Colon (tissue), 2 donors: ENCODE results near the gene KCNK6.

Experiments used
- FAIRE-seq: peaks from 2 replicates; lab custom pipeline; 2012; peaks lifted over from hg19 to GRCh38; lab: Jason Lieb, UNC
- donor health status: control.
- donor health status: control.

Gene KCNK6

DNA sequence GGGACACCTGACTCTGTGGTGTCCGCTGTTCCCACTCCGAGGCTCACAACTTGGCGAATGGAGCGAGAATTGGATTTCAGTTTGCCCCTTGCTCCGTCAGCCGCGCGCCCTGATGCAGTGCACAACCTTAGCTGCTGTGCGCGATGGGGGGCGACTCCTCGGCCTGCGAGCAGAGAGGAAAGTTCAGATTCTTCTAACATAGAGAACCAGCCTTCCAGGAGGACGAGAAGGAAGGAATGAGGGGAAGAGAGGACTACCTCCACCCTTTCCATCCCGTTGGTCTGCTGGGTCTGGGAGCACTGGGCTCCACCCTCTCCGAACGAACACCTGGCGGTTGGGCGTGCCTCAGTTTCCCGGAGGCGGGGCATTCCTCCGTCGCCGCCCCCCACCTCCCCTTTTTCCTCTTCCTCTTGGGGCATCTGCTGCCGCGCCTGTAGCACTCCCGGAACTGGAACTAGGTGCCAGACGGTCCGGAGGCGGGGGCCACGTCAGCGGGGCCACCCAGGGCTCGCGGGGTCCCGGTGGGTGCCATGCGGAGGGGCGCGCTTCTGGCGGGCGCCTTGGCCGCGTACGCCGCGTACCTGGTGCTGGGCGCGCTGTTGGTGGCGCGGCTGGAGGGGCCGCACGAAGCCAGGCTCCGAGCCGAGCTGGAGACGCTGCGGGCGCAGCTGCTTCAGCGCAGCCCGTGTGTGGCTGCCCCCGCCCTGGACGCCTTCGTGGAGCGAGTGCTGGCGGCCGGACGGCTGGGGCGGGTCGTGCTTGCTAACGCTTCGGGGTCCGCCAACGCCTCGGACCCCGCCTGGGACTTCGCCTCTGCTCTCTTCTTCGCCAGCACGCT lies at the start of gene KCNK6:
Gene KCNK6 (plus strand): TSS at position 425 of the 838 bp plus-strand sequence. CDS start 106 bp downstream, at position 531.
- no peak for FAIRE-seq

DNA sequence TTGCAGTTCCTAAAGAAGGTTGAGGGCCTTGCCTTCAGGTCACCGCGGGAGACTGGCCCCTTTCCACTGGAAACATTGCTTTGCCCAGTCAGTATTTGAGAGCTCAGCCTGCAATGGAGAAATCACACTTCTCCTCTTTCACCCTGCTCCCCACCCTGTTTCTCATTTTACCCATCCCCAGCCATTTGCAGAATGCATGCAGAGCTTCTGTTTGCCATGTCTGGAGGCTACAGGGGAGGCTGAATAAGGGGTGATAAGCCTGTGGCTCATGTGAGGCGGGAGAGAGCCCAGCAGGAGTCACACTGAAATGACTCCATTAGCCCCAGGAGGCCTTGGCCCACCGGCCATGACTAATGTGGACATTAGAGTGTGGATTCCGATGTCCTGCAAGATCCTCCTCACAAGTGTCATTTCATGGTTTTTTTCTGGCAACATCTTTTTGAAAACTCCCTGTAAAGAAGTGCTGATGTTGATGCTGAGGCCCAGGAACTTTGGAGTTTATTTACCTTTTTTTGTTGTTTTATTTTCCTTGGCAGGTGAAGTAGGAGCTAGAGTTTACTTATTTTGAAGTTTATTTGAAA lies 49.0 kb upstream of the KCNK6 start:
- no peak for FAIRE-seq

DNA sequence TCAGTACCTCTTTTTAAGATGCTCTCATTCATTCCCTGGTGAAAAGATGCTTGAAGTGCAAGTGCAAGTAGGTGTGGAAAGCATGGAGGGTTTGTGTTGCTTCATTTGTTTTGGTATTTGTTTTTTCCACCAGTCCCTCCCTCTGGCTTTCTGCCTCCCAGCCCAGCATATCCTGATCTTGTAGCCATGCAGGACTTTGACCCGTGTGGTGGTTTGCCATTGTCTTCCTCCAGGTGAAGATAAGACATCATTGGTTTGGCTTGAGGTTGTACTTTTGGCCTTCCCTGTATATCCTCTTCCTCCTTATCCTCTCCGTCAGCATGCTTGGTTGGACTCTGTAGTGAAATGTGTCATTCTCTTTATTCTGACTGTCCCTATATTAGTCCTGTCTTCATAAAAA lies 46.1 kb upstream of the KCNK6 start:
- FAIRE-seq = no peak

DNA sequence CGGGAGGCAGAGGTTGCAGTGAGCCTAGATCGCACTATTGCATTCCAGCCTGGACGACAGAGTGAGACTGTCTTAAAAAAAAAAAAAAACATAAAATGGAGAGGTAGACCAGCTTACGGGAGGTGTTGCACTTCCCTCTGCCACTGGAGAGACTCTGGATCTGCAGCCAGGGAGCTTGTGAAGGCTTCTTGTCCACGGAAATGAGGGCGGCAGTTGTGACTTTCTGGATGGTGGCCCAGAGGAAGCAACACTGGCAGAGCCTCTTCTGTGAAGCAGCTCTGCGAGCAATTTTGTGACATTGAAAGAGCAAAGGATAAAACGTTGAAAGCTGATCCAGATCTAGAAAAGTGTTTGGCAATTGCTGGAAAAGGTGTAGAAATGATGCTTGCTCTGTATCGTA lies 44.9 kb upstream of the KCNK6 start:
- no peak for FAIRE-seq

DNA sequence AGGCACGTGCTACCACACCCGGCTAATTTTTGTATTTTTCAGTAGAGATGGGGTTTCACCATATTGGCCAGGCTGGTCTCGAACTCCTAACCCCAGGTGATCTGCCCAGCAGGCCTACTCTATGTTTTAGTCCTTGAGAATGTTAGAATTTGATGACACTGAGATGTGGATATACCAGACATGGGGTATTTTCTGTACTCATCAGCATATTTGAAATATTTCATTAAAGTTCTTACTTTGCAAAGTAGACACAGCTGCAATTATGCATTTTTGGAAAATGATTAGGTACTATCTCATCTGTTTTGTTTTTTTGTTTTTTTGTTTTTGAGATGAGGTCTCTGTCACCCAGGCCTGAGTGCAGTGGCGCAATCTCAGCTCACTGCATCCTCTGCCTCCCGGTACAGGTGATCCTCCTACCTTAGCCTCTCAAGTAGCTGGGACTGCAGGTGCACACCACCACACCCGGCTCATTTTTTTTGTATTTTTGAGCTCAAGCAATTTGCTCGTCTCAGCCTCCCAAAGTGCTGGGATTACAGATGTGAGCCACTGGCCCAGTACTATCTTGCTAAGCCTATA lies 42.6 kb upstream of the KCNK6 start:
- FAIRE-seq = no peak

DNA sequence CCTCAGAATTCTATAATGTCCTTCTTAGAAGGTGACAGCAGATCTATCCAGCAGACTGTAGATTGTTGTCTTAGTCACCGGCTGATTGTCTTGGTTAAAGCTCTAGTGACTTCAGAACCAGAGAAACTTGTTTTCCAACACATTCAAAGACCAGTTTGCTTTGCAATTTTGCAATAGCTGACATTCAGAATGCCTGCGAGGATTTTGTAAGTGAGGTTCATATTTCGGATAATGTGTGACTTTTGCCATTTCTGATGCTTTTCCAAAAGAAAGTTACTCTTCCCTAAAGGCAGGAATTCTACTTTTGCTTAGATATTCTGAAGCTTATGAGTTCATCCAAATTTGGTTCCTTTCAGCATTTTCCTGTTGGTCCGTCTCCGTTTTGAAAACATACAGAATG lies 42.1 kb upstream of the KCNK6 start:
- no peak for FAIRE-seq

DNA sequence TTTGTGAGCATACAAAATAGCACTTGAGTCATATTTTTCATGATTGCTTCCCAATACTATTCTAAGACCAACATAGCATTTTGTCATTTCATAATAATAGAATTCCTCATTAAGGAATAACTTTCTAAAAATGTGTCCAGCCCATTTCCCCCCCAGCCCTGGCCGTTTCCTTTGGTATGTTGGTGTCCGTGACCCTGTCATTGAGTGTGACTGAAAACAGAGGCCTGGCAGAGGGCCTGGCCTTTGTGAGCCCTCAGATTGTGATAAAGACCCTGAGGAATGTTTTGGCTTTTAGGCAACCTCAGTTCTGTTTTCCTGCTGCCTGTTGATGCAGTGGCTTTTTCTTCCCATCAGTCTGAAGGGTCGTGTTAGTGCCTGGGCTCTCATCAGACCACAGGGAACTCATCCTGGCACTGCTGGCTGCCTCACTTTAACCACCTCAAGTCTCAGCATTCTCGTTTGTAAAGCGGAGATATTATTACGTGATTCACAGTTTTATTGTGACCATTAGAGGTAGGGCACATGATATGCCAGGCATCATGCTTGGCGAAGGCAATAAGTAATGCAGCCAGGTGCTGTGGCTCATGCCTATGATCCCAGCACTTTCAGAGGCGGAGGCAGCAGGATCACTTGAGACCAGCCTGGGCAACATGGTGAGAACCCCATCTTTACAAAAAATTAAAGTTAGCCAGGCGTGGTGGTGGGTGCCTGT lies 41.5 kb upstream of the KCNK6 start:
- no peak for FAIRE-seq

DNA sequence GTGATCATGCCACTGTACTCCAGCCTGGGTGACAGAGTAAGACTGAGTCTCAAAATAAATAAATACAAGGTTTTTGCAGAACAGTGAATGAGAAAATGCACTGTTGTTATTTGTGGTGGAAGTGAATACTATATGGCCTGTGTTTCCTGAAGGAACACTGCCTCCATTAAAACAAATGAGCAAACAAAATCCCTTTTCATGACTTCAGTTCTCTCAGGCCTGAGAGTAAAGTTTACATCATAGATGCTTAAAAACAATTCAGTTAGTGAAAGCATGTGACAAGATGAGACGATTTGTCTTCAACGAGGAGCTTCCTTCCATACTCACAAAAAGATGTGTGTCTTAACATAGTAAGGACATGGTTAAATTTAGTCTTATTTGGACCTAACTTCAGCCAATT lies 40.9 kb upstream of the KCNK6 start:
- FAIRE-seq = no peak

DNA sequence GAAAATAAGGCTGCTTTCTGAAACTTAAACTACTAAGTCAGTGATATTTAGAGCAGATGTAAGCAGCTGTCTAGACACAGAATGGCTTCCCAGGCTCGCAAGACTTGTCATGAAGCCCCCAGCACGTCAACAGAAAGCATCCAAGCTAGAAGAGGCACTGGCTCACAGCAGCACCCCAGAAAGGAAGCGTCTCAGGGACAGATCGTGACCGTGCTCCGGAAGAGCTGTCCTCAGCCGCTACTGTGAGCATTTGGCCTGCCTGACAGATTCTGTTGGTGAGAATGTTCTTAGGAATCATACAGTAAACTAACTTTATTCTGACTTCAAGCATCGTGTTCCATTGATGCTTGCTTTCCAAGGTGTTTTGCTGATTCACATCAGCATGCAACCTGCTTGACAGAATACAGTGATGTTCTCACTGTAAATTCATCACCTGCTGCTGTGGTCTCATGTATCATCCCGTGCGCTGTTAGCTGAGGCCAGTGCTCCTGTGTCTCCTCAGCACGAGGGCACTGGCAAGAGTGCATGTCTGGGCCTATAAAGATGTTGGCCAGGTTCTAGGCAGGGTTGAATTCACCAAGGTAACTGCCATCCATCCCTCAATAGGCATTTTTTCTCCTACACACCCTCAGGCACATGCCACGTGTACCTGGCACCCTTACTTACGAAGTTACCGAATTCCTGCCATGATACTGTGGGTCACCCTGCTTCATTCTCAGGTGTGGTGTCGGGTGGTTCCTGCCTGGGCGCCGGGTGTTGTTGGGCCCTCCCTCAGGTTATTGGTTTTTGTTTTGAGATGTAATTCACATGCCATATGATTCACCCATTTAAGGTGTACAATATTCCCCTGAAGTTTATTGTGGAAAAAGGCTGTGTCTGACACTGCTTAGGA lies 39.4 kb upstream of the KCNK6 start:
- FAIRE-seq = no peak

DNA sequence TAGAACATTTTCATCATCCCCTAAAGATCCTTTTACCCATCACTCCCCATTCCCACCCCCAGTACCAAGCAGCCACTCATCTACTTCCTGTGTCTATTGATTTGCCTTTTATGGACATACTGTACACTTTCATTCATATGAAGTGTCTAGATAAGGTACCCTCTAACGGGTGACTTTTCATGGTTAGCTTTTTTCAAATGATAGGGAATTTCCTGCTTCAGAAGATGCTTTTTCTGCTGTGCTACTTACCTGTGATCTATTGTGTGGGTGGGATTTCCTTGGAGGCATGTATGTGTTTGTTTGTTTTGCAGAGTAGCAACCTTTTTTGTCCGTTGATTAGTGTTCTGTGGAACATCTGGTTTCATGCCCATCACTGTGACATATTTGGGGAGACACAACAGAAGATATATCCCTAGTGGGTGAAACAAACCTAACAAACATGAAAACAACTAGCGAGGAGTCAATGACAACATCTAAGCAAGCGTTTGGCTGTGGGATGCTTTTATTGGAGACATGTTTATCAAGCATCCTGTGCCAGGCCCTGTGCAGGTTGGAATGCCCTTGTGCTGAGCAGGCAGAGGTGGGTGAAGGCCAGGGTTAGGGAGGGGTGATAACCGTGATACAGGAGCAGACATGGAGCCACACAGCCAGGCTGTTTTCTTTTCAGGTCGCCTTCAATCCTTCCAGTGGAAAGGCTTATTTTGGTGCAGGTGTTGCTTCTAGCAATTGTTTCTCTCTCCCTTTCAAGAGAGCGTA lies 37.7 kb upstream of the KCNK6 start:
- FAIRE-seq = no peak

DNA sequence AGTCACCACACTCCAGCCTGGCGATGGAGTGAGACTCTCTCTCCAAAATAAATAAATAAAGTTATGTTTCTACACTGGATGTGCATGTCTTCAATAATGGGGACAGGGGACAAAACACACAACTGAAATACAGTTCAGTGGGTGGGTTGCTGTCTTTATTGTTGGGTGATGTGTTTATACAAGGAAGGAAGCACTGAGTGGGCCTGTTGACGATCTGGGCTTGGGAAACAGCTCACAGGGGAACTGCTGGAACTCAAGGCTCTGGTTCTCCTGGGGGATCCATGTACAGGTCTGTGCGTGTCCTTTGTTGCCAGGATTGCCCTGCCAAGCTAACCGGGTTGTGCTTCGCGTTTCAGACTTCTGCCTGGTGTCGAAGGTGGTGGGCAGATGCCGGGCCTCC lies 36.4 kb upstream of the KCNK6 start:
- FAIRE-seq = no peak

DNA sequence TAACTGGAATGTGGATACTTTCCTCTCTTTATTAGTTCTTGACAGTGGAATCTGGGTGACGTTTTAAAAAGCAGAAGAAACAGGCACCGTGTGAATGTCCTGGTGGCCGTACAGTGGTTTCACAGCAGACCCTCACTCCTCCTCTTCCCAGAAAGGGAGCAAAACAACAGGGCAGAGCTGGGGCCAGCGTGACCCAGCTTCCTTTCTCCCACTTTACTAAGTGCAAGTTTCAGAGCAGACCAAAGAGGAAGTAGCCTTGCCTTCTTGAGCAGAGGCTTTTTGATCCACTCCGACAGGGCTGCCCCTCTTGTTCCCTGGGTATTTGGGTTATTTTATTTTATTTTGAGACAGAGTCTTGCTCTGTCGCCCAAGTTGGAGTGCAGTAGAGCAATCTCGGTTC lies 35.2 kb upstream of the KCNK6 start:
- FAIRE-seq = no peak

DNA sequence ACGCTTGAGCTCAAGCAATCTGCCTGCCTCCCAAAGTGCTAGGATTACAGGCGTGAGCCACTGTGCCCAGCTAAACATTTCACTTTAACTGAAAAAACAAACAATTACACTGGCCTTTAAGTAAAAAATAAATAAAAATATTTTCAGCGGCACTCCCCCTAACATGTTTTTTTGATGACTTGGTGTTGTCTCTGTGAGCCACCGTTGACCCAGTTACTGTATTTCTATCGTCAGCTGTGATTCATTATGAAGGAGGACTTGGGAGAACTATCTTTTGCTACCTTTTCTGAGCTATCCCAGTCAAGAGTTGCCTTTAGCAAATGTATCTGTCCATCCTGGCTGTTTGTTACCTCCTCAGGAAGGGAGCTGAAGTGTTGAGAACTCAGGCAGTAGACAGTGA lies 34.1 kb upstream of the KCNK6 start:
- FAIRE-seq = no peak

DNA sequence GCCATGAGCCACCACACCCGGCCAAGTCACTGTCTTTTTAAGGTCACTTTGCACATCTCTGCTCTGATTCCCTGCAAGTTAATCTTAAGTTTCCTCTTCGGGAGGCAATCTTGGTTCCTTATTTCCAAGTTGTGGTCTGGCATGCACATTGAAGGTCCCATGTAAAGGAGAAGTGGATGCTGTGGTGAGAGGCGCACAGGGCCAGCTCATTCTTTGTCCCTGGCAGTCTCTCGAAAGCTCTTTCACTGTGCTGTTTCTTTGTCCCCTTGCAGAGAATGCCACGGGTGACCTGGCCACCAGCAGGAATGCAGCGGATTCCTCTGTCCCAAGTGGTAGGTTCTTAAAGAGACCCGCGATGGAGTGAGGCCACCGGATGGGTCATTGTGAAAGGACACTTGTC lies 32.0 kb upstream of the KCNK6 start:
- no peak for FAIRE-seq

DNA sequence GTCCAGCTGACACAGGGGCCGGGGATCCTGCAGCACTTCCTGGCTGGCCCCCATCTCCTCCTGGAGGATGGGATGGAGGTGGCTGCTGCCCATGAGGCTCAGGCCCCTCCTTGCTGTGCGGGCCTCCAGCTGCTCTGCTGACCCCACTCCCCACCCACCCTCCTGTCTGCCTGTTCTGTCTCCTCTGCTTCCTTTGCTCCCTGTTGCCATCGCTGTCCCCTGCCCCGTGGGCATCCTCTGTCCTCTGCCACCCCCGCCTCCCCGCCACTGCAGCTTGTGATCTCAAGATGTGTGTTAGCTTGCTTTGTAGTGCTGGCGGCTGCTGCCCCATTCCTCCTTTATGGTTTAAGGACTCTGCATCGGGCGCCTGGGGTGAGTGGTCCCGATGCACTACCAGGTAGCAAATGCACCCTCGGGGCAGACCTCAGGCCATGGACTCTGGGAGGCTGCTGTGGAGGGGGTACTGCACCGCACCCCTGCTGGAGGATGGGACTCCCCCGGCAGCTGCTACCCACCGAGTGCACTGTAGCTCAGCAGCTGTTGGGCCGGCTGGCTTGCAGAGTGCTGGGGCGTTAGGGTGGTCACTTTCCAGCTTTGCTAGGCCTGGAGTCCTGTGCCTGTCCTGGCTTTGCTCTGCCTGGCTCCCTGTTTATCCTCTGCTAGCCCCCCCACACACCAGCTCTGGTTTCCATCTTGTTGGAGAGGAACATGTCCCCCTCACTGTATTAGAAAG lies 31.4 kb upstream of the KCNK6 start:
- no peak for FAIRE-seq

DNA sequence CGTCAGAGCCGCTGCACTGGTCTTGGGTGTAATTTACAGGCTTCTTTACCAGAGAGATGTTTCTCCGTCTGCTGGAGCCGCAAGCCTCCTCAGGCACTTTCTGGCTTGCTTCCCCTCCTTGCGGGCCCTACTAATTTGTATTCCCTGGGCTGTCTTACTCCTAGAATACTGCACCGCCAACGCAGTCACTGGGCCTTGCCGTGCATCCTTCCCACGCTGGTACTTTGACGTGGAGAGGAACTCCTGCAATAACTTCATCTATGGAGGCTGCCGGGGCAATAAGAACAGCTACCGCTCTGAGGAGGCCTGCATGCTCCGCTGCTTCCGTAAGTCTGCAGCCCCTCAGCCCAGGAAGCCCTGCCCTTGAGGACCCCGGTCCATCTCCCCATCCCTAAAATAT lies 29.7 kb upstream of the KCNK6 start:
- FAIRE-seq = no peak

DNA sequence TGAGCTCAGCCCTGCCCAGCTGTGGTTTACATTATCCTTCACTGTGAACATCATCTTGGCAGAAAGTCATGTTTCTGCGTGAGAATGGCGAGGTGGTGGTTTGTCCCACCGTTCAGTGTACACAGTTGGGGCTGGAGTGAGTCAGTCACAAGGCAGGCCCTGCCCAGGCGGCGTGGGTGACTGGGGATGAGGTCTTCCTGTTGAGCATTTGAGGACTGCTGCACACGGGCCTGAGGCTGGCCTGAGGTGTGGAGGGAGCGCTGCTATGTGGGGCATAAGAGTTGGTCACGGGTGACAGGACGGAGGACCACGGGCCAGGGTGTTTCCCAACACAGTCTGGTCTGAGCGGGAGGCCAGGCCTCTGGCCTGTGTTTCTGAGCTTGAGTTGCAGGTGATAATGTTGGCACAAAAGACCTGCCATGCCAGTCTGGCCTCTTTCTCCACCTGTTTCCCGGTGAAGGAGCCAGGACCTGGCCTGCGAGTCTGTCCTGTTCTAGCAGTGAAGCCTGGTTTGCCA lies 29.0 kb upstream of the KCNK6 start:
- FAIRE-seq = no peak

DNA sequence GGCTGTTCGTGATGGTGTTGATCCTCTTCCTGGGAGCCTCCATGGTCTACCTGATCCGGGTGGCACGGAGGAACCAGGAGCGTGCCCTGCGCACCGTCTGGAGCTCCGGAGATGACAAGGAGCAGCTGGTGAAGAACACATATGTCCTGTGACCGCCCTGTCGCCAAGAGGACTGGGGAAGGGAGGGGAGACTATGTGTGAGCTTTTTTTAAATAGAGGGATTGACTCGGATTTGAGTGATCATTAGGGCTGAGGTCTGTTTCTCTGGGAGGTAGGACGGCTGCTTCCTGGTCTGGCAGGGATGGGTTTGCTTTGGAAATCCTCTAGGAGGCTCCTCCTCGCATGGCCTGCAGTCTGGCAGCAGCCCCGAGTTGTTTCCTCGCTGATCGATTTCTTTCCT lies 27.8 kb upstream of the KCNK6 start:
- FAIRE-seq = no peak

DNA sequence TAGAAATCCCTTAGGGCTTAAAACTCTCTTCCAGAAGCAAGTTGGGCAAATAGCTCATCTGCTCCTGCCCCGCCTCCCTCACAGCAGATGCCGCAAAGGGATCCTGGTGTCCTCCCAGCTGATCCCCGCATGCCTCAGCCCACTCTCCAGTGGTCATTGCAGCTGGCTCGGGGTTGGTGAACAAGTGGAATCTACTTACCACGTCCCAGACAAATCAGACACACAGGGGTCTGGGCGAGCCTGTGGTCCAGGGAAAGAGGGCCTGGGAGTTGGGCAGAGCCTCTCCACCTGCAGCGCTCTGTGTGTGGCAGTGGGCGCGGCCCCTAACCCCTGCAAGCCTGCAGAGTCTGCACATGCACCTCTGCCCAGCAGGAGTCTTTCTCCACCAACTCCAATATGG lies 26.4 kb upstream of the KCNK6 start:
- FAIRE-seq = no peak

DNA sequence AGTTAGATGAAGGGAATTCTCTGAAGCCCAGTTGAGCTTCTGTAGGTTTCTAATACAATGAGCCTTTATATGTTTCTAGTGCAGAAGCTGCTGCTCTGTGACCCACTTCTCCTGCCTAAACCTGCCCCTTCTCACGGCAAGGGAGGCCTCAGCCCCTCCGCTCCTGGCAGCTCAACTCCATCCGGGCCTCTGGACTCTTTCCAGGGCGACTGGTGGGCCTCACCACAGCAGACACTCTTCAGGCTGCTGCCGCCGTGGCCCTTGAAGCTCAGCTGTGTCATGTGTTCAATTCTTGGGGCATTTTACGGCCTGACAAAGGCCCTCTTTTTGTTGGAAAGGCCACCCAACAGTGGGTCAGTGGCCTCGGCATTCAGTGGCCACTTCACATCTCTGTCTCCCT lies 25.6 kb upstream of the KCNK6 start:
- no peak for FAIRE-seq
